Fibroblast of mammary gland (primary cell): ENCODE data around the gene AFF2.

Source experiments
- DNase-seq: peaks from one replicate; pipeline ENCODE4 v3.0.0-alpha.2; 2010; ENCODE audit warnings: low read depth
- H3K4me3 ChIP-seq: 2 replicates; pipeline ENCODE4 v1.5.1; 2011; ENCODE audit warnings: low read depth, mild to moderate bottlenecking, low read length, moderate library complexity; ENCODE audit not compliant: control insufficient read depth
- TF ChIP-seq, protein P1 (sequence below): conservative IDR thresholded peaks from 2 replicates; pipeline ENCODE4 v1.5.1; 2011; ENCODE audit warnings: low read depth, low read length, inconsistent platforms; ENCODE audit not compliant: control insufficient read depth, insufficient read depth

AFF2 gene

DNA sequence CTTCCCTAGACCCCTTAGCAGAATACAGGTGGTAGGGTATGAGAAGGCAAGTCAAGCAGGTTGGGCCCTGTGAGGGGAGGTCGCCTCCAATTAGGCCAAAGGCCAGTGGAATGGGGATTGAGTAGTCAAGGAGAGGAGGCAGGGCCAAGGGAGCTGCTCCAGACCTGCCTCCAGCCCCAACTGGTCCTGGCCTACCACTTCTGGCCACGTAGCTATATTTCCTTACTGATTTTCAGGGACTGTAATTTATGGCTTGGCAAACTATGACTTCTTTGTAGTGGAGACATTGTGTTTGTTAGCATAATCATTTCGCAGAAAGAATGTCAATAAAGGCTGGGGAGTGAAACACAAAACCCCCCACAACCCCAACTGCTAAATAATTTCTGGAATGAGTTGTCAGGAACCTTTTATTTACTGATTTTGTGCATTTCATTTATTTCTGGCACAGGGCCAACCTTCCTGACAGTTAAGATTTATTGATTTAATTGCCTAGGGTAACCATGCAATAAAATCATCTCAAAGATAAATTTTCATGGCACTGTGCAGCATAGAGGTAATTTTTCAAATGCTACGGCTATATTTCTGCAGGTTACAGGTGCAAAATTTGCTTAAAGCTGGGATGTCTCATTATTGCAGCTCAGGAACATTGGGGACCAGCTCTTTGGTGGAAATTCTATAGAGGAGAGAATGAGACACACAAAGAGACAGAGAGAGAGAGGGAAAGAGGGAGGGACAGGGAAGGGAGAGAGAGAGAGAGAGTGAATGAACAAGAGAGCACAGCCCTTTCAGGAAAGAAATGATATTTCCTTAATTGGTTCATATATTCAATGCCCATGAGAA is 509.8 kb downstream of the AFF2 start:
- DNase-seq = no peak
- H3K4me3 ChIP-seq = no peak overlapping the region
- TF ChIP-seq, protein P1, sequence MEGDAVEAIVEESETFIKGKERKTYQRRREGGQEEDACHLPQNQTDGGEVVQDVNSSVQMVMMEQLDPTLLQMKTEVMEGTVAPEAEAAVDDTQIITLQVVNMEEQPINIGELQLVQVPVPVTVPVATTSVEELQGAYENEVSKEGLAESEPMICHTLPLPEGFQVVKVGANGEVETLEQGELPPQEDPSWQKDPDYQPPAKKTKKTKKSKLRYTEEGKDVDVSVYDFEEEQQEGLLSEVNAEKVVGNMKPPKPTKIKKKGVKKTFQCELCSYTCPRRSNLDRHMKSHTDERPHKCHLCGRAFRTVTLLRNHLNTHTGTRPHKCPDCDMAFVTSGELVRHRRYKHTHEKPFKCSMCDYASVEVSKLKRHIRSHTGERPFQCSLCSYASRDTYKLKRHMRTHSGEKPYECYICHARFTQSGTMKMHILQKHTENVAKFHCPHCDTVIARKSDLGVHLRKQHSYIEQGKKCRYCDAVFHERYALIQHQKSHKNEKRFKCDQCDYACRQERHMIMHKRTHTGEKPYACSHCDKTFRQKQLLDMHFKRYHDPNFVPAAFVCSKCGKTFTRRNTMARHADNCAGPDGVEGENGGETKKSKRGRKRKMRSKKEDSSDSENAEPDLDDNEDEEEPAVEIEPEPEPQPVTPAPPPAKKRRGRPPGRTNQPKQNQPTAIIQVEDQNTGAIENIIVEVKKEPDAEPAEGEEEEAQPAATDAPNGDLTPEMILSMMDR = no peak

DNA sequence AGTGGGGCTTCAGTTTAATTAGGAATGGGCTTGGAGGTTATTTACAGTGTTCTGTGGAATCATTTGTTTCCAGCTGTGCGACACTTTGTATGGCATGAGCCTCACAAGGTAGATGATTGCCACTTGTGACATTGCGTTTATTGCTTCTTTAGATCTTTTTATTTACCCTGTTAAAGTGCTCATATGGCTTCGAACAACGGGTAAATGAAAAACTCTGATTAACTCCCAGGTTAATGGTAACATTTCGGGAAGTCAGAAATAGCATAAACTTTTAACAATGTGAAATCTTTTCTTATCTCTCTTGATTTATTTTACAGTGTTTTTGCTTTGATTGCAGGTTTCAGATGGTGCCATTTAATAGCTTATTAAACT is 510.4 kb downstream of the AFF2 start:
- TF ChIP-seq, protein P1 = no peak
- DNase-seq = no peak
- H3K4me3 ChIP-seq = no peak overlapping the region

DNA sequence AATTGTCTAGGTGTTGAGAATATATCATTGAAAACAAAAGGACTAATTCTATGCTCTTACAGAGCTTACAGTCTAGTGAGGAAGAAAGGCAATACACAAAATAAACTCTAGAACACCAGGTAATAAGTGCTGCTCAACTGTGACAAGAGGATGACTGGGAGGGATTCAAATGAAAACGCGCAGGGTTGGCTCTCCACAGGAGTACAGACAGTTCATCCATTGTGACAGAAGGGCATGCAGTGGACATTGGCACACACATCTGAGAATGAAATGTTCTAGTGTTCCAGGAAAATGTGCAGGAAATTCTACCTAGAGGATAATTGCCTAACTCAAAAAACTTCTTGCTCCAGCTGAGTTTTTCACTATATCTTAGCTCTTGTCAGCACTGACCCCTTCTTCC is 512.7 kb downstream of the AFF2 start:
- TF ChIP-seq, protein P1 = no peak
- H3K4me3 ChIP-seq = no peak overlapping the region
- DNase-seq = no peak

DNA sequence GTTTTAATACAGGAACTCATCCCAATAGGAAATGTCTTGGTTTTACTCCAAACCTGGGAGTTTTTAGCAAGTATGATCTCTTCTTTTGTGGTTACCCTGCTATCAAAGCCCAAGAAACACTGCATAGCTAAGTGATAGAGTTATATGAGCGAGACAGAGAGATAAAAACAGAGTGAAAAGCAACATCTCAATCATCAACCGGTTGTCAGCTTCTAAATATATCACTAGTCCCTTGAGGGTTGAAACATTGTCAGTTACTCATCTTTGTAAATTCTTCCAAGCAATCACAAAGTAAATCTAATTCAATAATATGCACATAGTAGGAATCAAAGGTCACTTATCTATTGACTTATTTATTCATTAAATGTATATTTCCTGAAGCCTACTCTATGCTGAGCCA is 520.7 kb downstream of the AFF2 start:
- no peak overlapping the region for H3K4me3 ChIP-seq
- DNase-seq = no peak
- TF ChIP-seq, protein P1 = no peak

DNA sequence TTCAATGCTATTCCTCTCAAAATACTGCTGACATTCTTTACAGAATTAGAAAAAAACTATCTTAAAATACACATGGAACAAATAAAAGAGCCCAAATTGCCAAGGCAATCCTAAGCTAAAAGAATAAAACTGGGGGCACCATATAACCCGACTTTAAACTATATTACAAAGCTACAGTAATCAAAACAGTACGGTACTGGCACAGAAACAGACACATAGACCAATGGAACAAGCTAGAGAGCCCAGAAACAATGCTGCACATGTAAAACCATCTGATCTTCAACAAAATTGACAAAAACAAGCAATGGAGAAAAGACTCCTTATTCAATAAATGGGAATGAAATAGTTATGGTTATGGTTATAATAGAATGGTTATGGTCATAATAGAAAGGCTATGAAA is 522.1 kb downstream of the AFF2 start:
- no peak for DNase-seq
- no peak overlapping the region for H3K4me3 ChIP-seq
- TF ChIP-seq, protein P1 = no peak

DNA sequence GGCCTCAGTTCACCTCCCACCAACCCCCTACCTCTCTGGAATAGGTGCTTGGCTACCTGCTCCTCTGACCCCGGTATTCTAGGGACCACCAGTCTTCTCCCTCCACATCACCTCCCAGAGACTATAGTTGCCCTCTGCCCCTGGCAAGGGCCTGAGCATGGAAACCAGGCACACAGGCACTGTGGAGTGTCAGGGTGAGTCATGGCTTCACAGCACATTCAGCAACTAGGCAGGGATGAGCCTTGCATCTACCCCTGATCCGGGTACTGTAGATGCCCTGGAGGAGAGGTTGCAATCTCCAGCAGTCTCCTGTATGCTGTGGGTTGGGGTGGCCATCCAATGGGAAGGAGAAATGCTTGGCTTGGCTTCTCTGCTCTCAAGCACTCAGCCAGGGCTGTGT is 532.0 kb downstream of the AFF2 start:
- TF ChIP-seq, protein P1 = no peak
- H3K4me3 ChIP-seq = no peak overlapping the region
- DNase-seq = no peak
